Urothelium cell line (cell line): ENCODE measurements around the gene ATL2.
"Not testable (repeated sequence)": the region's sequence is repeated elsewhere in the genome, so short reads cannot be mapped to it uniquely, and the experiment has no call there.

Experiments
- DNase-seq: peaks from one replicate; pipeline ENCODE4 v3.0.0; 2011; ENCODE audit warnings: low spot score, mixed read lengths
- FAIRE-seq: peaks from 2 replicates; lab custom pipeline; 2011; peaks lifted over from hg19 to GRCh38; lab: Jason Lieb, UNC

Gene ATL2

DNA sequence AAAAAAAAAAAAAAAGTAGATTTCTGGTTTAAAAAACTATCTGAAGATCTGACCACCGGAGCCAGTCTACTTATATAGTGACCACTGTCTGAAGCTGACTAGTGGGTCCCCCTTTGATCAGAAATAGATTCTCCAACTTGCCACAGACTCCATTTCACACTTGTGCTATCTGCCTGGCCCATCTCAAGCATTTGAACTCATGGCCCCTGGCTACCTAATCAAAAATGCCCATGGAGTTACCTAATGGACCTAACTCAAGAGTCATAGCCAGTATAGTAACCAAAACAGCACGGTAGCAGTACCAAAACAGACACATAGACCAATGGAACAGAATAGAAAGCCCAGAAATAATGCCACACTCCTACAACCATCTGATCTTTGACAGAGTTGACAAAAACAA is 17.0 kb upstream of the ATL2 start:
- no peak for DNase-seq
- no peak for FAIRE-seq

DNA sequence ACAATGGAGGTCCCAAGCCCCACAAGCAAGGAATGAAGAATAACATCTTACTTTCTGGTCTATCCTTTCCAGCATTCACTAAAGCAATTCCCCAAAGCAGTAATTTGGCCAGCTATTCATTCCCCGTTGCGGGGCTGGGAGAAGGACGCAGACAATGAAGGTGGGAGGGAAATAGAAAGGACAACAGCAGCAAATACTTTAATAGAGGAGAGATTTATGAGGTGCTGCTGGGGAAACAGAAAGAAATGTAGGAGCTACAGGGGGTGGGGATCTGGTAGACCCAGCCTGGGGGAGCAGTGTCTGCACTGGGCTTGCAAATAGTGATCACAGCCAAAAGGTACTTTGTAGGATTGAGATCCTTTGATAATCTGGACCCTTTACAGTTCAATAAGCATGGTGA is 13.9 kb upstream of the ATL2 start:
- FAIRE-seq (no peak), DNase-seq (no peak)

DNA sequence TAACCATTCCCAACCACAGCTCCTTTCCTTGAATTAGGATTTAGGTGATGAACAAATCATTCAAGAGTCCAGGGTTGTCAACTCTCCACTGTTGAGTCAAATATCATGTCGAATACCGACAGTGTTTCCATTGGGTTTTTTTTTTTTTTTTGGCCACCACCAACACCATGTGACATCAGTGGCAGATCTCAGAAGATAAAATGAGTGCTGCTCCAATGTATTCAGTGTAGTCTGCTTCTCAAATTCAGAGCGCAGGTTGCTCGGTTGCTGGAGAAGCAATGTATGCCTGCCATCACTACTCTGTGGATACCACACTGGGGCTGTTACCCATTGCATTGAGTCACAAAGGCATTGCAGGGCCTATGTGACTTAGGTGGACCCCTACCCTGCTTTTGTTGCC is 10.8 kb upstream of the ATL2 start:
- DNase-seq (no peak), FAIRE-seq (no peak)

DNA sequence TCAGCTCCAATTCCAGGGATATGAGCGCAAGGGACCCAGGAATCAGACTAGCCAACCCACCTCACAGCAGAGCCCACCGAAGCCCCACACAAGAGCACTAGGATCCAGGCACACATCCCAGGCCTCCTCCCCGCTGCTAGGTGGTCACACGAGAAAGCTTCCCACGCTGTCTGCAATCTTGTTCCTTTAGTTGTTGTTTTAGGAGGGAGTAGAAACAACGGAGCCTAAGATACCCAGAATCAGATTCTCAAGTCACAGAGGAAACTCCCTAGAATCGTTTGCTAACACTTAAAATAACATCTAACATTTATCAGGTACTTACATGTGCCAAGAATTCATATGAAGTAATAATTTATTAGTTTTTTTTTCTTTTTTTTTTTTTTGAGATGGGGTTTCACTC is 9.7 kb upstream of the ATL2 start:
- FAIRE-seq (no peak), DNase-seq (no peak)

DNA sequence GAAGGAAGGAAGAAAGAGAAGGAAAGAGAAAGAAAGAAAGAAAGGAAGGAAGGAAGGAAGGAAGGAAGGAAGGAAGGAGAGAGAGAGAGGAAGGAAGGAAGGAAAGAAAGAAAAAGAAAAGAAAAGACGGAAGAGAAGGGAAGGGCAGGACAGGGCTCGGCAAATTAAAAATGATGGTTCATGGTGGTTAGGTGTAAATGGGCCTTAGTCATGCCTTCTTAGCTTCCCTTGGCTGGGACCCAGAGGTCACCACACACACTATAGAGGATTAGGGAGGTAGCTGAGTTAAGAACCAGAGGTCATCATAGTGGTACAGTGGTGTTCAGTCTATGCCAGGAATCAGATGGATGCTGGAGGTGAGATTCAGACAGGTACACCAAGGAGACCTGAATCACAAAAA is 9.3 kb upstream of the ATL2 start:
- DNase-seq: no peak
- no peak for FAIRE-seq

DNA sequence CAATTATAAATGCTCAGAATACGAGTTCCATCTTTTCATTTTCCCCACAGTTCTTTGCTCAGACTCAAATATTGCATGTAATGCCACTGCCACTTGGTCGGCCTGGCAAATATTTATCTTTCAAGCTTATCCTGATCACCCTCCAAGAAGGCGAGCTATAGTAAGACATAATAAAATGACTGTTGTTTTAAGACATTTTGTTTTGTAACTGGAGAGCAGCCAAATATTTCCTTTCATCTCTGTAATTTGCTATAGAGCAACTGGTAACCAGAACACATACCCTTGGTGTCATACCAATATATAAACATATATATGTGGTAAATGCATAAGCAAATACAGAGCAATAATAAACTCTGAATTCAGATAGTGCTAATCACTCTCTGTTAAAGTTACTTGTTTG is 7.3 kb upstream of the ATL2 start:
- DNase-seq (no peak), FAIRE-seq (no peak)

DNA sequence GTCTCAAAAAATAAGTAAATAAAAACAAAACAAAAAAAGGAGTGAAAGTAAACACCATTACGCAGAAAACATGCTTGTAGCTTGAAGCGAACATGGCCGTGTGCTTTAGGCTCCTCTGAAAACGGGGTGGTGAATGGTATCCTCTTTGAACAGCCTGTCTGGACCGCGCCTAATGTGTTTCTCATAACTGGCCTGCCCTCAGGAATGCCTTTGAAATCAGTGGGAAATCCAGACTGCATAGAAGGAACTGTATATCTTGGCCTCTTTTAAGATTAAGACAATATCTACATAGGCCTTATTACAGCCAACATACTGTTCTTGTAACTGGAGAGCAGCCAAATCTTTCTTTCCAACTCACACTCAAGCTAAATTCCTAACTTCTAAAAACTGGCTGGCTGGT is 6.7 kb upstream of the ATL2 start:
- not testable (repeated sequence) for FAIRE-seq, DNase-seq

DNA sequence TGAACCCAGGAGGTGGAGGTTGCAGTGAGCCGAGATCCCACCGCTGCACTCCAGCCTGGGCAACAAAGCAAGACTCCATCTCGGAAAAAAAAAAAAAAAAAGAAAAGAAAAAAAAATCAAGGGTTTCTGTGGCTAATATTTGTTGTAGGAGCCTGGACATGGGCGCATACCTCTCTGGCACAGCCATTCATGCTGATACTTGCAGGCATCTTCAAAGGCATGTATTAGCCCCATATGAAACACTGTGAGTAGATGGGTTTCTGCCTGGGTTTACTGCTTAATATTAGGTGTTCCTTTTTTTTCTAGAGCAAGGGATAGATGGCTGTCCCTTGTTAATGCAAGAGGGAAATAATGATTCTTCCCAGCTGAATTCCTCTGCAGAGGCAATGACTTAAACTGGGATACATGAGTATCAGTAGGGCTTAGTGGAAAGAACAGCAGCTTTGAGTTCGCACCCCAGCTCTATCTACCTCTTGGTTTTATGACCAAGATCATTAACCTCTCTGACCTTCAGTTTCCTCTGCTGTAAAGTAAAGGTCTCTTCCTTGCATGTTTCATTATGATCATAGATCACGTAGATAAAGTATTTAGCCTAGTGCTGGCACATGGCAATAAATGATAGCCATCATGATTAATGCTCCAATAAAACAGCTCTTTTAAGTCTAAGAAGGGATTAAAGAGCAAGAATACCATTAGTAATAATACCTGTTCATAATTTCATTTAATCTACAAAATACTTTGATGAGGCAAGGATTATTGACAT is 4.5 kb upstream of the ATL2 start:
- FAIRE-seq: no peak
- DNase-seq: no peak

DNA sequence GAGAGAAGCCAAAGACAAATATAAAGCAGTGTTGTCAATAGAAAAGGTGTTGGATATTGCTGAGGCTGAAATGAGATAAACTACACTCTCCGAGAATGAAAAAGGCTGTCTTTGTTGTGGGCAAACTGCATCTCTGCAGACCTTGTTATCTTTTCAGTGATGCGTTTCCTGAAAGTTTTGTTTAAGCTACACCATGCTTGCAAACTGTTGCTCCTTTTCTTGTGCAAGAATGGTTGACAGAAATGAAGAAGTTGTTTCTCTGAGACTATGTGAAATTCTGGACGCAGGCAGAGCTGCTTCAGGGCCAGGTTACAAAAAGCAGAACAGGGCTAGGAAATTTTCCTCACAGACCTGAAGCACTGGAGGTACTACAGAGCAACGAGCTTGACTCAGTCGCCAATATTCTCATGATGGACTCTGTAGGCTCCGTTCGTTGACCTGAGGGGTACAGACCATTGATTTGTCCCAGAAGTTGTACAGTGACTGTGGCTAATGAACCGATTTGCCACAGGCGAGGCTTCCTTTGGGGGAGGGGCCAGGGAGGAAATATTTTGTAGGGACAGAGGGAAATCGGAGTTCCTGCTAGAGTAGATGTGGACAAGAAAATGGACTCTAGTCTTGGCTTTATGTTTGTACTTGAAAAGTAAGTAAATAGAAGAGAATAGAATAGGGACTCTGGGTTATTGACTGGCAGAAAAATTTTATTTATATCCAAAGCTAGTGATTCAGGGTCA is 3.5 kb upstream of the ATL2 start:
- DNase-seq: no peak
- FAIRE-seq: no peak

DNA sequence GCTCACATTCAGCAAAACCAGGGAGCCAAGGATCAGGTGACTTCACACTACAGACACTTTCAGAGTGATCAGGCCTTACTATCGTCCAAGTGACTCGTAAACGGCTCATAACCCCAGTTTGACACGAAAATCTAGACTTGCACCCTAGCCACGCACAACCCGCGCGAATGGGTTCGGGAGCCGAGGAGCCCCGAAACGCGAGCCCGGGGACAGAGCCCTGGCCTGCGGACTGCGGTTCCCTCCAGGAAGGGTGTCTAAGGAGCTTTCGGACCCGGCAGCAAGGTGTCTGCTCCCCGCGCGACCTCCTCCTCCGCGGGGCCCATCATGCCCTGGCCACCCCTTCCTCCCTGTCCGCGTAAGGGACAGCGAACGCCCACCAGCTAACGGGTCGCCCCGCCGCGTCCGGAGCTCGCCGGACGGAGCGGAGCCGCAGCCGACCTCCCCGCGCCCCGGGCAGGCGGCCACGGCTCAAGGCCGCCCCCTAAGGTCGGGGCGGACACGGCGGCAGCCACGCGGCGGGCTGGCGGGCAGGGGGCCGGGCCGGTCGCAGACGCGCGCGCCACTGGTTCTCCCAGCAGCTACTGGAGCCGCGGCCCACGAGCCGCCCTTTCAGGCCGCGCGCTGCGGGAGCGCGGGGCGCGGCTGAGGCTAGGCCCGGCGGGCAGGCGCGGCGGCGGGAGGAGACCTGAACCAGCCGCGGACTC is 575 bp downstream of the ATL2 start:
- DNase-seq: peak; percentile 90
- peak; percentile 70 for FAIRE-seq

DNA sequence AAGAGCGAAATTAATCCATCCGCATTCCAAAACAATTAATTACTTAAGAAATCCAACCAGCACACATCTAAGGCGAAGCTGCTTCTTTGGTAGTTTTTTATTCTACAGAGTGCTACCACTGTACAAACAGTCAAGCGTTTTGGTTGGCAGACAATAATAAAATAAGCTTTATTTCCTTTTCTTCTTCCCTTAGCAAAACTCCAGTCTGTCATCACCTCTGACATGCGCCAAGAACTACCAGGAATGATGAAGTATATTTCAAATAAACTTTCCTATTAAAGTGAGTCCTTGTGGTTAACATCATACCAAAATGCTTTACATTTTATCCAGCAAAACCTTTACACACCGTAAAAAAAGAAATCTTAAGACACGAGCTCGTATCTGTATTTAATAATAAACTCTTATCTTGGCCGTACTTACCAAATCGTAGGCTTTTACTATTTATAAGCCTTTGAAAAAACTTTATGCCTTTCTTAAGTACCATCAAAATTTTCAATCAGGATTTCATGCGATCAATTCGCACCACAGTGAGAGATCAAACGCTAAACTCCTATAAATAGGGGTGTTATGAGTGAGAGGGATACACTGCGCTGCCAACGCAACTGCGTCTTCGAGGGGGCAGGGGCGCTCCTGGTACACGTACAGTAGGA is 1.3 kb downstream of the ATL2 start:
- DNase-seq: peak; percentile 72
- FAIRE-seq: no peak

DNA sequence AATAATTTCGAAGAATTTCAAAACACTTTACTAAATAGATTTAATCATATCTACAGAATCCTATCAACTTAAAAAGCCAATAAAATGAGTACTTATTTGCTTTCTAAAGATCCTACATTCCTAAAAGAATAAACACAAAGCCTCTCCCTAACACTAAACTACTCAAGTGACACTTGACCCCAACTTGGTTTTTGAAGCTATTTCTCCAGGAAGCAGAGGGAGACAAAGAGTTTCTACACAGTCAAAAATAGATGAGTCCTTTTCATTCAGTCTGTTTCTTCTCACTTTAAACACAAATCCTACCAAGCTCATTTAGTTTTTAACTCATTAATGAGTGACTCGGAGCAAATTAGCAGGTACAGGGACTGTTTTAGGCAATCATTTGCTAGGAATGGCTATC is 2.1 kb downstream of the ATL2 start:
- FAIRE-seq: no peak
- DNase-seq: no peak

DNA sequence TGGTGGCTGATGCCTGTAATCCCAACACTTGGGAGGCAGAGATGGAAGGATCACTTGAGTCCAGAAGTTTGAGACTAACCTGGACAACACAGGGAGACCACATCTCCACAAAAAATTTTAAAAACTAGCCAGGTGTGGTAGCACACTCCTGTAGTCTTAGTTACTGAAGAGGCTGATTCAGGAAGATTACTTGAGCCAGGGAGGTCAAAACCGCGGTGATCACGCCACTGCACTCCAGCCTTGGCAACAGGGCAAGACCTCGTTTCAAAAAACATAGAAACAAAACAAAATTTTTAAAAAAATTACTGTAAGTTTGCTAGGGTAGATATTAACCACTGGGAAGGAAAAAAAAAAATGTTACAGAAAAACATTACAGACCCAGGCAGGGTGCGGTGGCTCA is 5.8 kb downstream of the ATL2 start:
- FAIRE-seq (no peak), DNase-seq (no peak)

DNA sequence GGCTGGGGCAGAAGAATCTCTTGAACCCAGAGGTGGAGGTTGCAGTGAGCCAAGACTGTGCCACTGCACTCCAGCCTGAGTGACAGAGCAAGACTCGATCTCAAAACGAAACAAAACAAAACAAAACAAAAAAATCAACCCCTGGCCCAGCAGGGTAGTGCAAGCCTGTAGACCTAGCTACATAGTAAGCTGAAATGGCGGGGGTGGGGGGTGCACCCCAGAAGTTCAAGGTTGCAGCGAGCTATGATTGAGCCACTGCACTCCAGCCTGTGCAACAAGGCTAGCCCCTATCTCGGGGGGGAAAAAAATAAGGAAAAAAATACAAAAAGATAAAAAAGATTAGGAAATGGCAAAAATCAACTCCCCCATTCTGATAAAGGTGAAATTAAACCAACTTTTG is 6.4 kb downstream of the ATL2 start:
- DNase-seq (no peak), FAIRE-seq (no peak)

DNA sequence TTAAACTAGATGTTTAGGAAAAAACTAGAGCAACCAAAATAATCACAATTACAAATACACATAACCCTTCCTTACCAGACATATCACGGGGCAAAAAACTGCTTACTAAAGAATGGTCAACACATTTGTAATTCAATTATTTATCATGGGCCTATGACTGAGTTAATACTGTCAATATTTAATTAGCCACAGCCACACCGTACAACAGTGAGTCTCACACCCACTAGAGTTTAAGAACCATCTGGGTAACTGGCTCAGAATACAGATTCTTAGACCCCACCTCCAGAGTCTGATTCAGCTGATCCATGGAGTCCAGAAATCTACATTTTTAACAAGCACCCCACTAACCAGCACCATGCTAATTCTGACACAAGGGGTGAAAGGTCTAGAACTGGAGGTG is 14.8 kb downstream of the ATL2 start:
- DNase-seq: no peak
- FAIRE-seq: no peak

DNA sequence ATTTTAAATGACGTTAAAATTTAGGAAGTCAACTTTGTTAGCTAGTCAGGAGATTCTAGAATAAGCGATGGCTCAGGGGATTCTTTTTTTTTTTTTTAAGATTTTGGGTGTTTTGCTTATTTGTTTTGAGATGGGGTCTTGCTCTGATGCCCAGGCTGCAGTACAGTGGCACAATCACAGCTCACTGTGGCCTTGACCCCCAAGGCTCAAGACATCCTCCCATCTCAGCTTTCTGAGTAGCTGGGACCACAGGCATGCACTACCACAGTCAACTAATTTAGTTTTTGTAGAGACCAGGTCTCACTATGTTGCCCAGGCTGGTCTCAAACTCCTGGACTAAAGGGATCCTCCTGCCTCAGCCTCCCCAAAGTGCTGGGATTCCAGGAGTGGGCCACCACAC is 16.9 kb downstream of the ATL2 start:
- DNase-seq: no peak
- FAIRE-seq: no peak

DNA sequence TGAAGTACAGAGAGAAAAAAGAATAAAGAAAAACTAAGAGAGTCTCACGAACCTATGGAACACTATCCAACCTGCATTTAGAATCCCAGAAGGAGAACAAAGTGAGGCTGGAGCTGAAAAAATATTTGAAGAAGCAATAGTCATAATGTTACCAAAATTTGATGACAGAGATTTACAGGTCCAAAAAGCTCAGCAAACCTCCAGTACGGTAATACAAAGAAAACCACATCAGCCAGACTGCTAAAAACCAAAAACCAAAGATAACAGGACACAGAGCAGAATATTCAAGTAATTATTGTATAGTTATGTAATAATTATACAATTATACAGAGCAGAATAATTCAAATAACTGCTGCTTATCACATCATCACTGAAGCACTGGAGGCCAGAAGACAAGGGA is 23.7 kb downstream of the ATL2 start:
- DNase-seq (no peak), FAIRE-seq (no peak)

DNA sequence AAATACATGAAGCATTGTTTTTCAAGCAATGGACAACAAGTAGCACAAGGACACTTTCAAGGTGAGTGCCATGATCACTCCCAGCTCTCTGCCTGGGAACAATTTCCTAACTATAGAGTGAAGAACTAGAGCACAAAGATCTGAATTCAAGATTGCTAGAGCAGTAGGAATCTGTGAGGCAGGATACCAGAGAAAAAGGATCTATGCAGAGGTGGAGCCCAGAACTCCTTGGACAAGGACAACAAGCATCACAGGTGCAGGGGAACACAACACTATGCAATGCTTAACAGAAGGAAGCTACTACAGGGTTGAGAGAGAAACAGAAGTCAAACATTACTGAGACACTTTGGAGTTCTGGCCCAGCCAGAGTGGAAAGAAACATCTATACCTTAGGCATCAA is 24.7 kb downstream of the ATL2 start:
- FAIRE-seq: no peak
- DNase-seq: no peak

DNA sequence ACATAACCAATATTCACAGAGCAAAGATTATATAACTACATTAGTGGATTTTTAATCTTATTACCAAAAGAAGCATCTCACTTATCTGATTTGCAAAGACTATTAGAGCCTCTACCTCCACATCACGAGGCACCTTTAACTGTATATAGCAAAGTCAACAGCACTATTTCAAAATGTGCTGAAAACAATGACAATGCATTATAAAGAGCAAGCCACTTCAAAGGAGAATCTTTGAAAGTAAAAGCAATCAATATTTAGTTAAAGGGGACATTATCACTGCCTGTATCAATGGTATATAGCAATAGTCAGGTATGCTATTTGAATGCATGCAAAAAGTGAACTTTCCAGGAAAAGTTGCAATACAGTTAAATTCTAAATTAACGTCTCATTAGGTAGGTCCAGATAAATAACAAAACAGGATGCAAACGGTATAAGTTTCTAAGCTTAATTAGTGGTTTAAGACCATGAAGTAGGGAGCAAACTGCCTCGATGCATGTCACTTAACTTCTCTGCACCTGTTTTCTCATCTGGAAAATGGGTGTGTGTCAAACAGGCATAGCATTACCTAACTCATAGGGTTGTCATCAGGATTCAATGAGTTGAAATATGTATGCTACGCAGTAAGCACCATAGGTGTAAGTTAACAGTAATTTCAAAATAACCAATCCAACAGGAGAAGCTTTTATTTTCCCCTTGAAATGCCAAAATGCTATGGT is 31.6 kb downstream of the ATL2 start:
- no peak for FAIRE-seq

DNA sequence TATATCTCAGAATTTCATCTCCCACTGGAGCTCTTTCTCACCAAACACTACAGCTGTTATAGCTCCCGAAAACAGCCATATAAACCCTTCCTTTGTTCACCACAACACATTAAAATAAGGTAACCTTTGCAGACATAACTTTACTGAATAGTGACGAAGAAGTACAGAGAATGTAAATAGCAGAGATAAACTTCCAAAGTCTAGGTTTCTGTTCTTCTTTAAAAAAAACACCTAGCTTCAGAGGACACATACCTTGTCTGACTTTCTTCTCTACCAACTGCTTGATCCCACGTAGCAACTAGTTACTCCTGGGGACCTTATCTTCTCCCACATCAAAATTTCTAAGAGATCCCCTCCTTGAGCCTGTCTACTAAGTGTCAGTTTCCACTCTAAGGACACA is 32.3 kb downstream of the ATL2 start:
- FAIRE-seq: no peak

More for the DNA sequence above, 31.6 kb downstream of the ATL2 start:
- no peak for DNase-seq

DNA sequence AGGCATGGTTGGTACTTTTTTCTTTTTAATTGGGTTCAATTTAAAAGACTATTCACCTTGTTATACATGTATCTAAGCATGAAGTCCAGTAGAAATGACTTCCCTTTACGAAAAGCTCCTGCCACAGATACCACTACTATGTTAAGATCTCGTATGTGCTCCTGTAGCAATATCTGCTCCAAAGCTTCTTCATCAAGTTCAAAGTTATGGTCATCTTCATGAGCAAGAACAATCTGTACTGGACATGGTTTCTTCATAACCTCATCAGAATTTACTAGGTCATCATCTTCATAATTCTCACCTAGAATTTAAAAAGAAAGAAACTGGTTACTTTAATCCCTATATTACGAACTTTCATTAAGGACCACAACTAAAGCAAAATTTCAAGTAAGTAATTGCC is 33.9 kb downstream of the ATL2 start:
- no peak for DNase-seq
- no peak for FAIRE-seq

More for the DNA sequence above, 32.3 kb downstream of the ATL2 start:
- DNase-seq: no peak
